HCT116 (cell line): ENCODE data around the gene CRHR1. TPM values are rescaled to one million over a fixed set of nuclear protein-coding genes. Genes with fewer than 3 reads are reported as not detected.

Experiments used
- ATAC-seq: fragments of 200-7000 bp; cut with Tn5 transposase; 2 replicates; pipeline ENCODE4 v1.9.1; 2020; ENCODE audit warnings: mild to moderate bottlenecking, moderate library complexity
- BruUV-seq: library from RNA; stranded (reverse); fragments of 400-500 nt; replicated peaks from 2 replicates; lab custom pipeline; 2021; lab: Mats Ljungman, UMichigan
- CTCF ChIA-PET: fragments of 300-600 bp; sonication (Branson Sonifier 250); formaldehyde crosslinking; loops from one replicate; lab custom pipeline; 2021; ENCODE audit warnings: antibody characterized with exemption; lab: Charles Lee
- POLR2A ChIA-PET: fragments of 300-600, 350-600 bp; sonication (Branson Sonifier 250); formaldehyde crosslinking; loops from one replicate; lab custom pipeline; 2021; ENCODE audit warnings: antibody characterized with exemption; lab: Charles Lee
- RAD21 ChIA-PET, 2 experiments: fragments of 300-600 bp; sonication (Branson Sonifier 250); formaldehyde crosslinking; loops; one replicate each; lab custom pipeline; 2023; ENCODE audit warnings: low total read pairs in 2 of 2; ENCODE audit not compliant: uncharacterized antibody in 2 of 2, unreplicated experiment in 2 of 2, low non-redundant PET in 1 of 2; lab: Charles Lee
- DNase-seq: peaks from one replicate; pipeline ENCODE4 v3.0.0-alpha.2; 2010; ENCODE audit warnings: low read depth, low spot score
- H2AFZ ChIP-seq: fragments of 200-600 bp; shearing (Covaris generic), sonication (generic); 2 replicates; pipeline ENCODE4 v1.6.1; 2017; ENCODE audit warnings: low read depth, mixed run types, mixed read lengths, antibody characterized with exemption, low read length; ENCODE audit not compliant: poor library complexity, severe bottlenecking
- H3K27ac ChIP-seq: 2 replicates; pipeline ENCODE4 v1.5.1; 2012; ENCODE audit warnings: low read depth, low read length
- H3K27me3 ChIP-seq: fragments of 200-600 bp; sonication (generic); 2 replicates; pipeline ENCODE4 v1.6.1; 2016; ENCODE audit warnings: mixed run types, low read length, mixed read lengths; ENCODE audit not compliant: insufficient read depth
- H3K36me3 ChIP-seq, 2 experiments: fragments of 200-500 bp in 1 of 2; fragments of 200-600 bp in 1 of 2; sonication (Bioruptor generic) in 1 of 2; sonication (generic) in 1 of 2; 2 replicates each; pipeline versions ENCODE4 v1.5.1 to v1.6.1; 2014 to 2016; ENCODE audit warnings: low read length in 2 of 2, inconsistent platforms in 1 of 2, mixed read lengths in 1 of 2, mixed run types in 1 of 2; ENCODE audit not compliant: insufficient read depth in 2 of 2, control insufficient read depth in 1 of 2
- H3K4me1 ChIP-seq, 2 experiments: fragments of 200-600 bp in 1 of 2; sonication (generic) in 1 of 2; 2 replicates each; pipeline versions ENCODE4 v1.5.1 to v1.6.1; 2012 to 2017; ENCODE audit warnings: low read length in 2 of 2, inconsistent platforms in 1 of 2, mild to moderate bottlenecking in 1 of 2, mixed read lengths in 1 of 2, mixed run types in 1 of 2, moderate library complexity in 1 of 2; ENCODE audit not compliant: insufficient read depth in 2 of 2, control insufficient read depth in 1 of 2
- H3K4me2 ChIP-seq: fragments of 200-600 bp; sonication (generic); 2 replicates; pipeline ENCODE4 v1.6.1; 2017; ENCODE audit warnings: mixed run types, low read length, mixed read lengths
- H3K4me3 ChIP-seq, 2 experiments: fragments of 200-600 bp in 1 of 2; sonication (generic) in 1 of 2; replicated peaks in 1 of 2; 2 replicates each; pipeline ENCODE4 v1.5.1; 2011 to 2016; ENCODE audit warnings: low read length in 2 of 2, control low read depth in 1 of 2, low read depth in 1 of 2, mild to moderate bottlenecking in 1 of 2, mixed read lengths in 1 of 2, mixed run types in 1 of 2
- H3K79me2 ChIP-seq: fragments of 200-600 bp; sonication (generic); 2 replicates; pipeline ENCODE4 v1.6.1; 2017; ENCODE audit warnings: mild to moderate bottlenecking, mixed run types, low read length, moderate library complexity, mixed read lengths; ENCODE audit not compliant: insufficient read depth
- H3K9ac ChIP-seq: fragments of 200-600 bp; sonication (generic); 2 replicates; pipeline ENCODE4 v1.6.1; 2016; ENCODE audit warnings: low read length, mixed read lengths
- H3K9me2 ChIP-seq: fragments of 200-600 bp; sonication (generic), shearing (Covaris generic); 2 replicates; pipeline ENCODE4 v1.6.1; 2017; ENCODE audit warnings: mixed run types, mild to moderate bottlenecking, moderate library complexity; ENCODE audit not compliant: insufficient read depth
- H3K9me3 ChIP-seq, 2 experiments: fragments of 200-500 bp in 1 of 2; fragments of 200-600 bp in 1 of 2; sonication (Bioruptor generic) in 1 of 2; sonication (generic) in 1 of 2; 2 replicates each; pipeline ENCODE4 v1.6.1; 2014 to 2017; ENCODE audit warnings: low read length in 2 of 2, mixed read lengths in 2 of 2, inconsistent platforms in 1 of 2, low read depth in 1 of 2, mild to moderate bottlenecking in 1 of 2, mixed run types in 1 of 2, moderate library complexity in 1 of 2; ENCODE audit not compliant: control insufficient read depth in 1 of 2, insufficient read depth in 1 of 2
- H4K20me1 ChIP-seq: fragments of 200-600 bp; sonication (generic), shearing (Covaris generic); 2 replicates; pipeline ENCODE4 v1.6.1; 2017; ENCODE audit warnings: mixed run types, mild to moderate bottlenecking, moderate library complexity; ENCODE audit not compliant: insufficient read depth
- CEBPB ChIP-seq: IDR thresholded peaks from 2 replicates; pipeline ENCODE4 v1.6.1; 2012; ENCODE audit warnings: low read depth
- CTCF ChIP-seq, 3 experiments: fragments of 200-600 bp in 1 of 3; sonication (generic) in 1 of 3; IDR thresholded peaks in 2 of 3; conservative IDR thresholded peaks in 1 of 3; 2 replicates each; pipeline ENCODE4 v1.5.1; 2012 to 2017; ENCODE audit warnings: low read depth in 2 of 3, low read length in 2 of 3, antibody characterized with exemption in 1 of 3, borderline replicate concordance in 1 of 3, control low read depth in 1 of 3, mild to moderate bottlenecking in 1 of 3, mixed read lengths in 1 of 3, mixed run types in 1 of 3, moderate library complexity in 1 of 3; ENCODE audit not compliant: insufficient read depth in 1 of 3
- EGR1 ChIP-seq: IDR thresholded peaks from 2 replicates; pipeline ENCODE4 v1.6.1; 2012; ENCODE audit warnings: low read depth
- ELF1 ChIP-seq: IDR thresholded peaks from 2 replicates; pipeline ENCODE4 v1.6.1; 2012; ENCODE audit warnings: low read depth, borderline replicate concordance
- EZH2 ChIP-seq: fragments of 200-600 bp; sonication (generic); IDR thresholded peaks from 2 replicates; pipeline ENCODE4 v1.6.1; 2017; ENCODE audit warnings: antibody characterized with exemption, mixed run types
- EZH2phosphoT487 ChIP-seq: fragments of 200-600 bp; IDR thresholded peaks from 2 replicates; pipeline ENCODE4 v1.6.1; 2018; ENCODE audit warnings: antibody characterized with exemption, borderline replicate concordance
- FOSL1 ChIP-seq: IDR thresholded peaks from 2 replicates; pipeline ENCODE4 v1.6.1; 2012; ENCODE audit warnings: low read depth
- JUND ChIP-seq: IDR thresholded peaks from 2 replicates; pipeline ENCODE4 v1.6.1; 2012
- RAD21 ChIP-seq: IDR thresholded peaks from 2 replicates; pipeline ENCODE4 v1.6.1; 2012; ENCODE audit warnings: low read depth, mild to moderate bottlenecking
- SRF ChIP-seq: IDR thresholded peaks from 2 replicates; pipeline ENCODE4 v1.6.1; 2012; ENCODE audit warnings: low read depth
- TCF7L2 ChIP-seq: IDR thresholded peaks from 2 replicates; pipeline ENCODE4 v1.7.0; 2011; ENCODE audit warnings: borderline replicate concordance, inconsistent platforms; ENCODE audit not compliant: insufficient read depth, insufficient read length; ENCODE audit errors: extremely low read depth
- YY1 ChIP-seq: IDR thresholded peaks from 2 replicates; pipeline ENCODE4 v1.6.1; 2011; ENCODE audit warnings: low read length, low read depth, moderate library complexity, mild to moderate bottlenecking; ENCODE audit not compliant: insufficient replicate concordance; ENCODE audit errors: extremely low read depth
- ZFX ChIP-seq: fragments of 450-650 bp; IDR thresholded peaks from 2 replicates; pipeline ENCODE4 v1.6.1; 2017
- intact Hi-C: fragments of 100-400 bp; cut with micrococcal nuclease; formaldehyde crosslinking; loops from 2 replicates; pipeline ENCODE4 v1.10.0; 2022
- total RNA-seq: library from RNA; stranded (reverse); gene quantifications from one replicate; pipeline ENCODE4 v1.2.1, GENCODE V29; 2021; ENCODE audit not compliant: unreplicated experiment
- TF ChIP-seq, protein P1 (sequence below): IDR thresholded peaks from 2 replicates; pipeline ENCODE4 v1.6.1; 2012; ENCODE audit warnings: low read depth
- TF ChIP-seq, protein P2 (sequence below): IDR thresholded peaks from 2 replicates; pipeline ENCODE4 v1.6.1; 2011; ENCODE audit warnings: mild to moderate bottlenecking, low read length, moderate library complexity; ENCODE audit not compliant: insufficient replicate concordance; ENCODE audit errors: extremely low read depth
- TF ChIP-seq, protein P3 (sequence below): IDR thresholded peaks from 2 replicates; pipeline ENCODE4 v1.6.1; 2012

Gene CRHR1
- total RNA-seq, 1 experiment from 2014 or later, result 0.12 TPM

DNA sequence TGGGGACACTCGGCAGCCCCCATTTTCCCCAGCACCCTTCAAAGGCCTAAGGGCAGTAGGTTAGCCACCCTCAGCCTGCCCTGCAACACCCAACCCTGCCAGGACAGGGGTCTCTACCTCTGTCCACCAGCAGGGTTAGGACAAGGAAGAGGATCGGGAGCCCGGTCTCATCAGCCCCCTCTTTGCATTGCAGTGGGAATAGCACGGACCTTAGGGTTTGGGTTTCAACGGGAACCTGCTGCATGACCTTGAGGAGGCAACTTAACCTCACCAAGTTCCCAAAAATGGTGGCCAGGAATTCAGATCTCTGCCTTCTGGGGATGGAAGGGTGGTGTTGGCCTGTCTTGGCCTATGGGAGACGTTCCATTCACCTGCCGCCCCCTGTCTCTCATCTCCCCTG is 40.4 kb downstream of the CRHR1 start:
- Histone ChIP-seq H3K36me3 (no peaks in the 10 kb centered on the region), H4K20me1 (no peaks in the 10 kb centered on the region), H3K4me2 (no peak overlapping the region), H3K4me1 (peaks cover 0 to 5% of the 10 kb centered on the region in 2 experiments; a peak in 2 of 4 replicates), H3K9ac (no peak overlapping the region), H3K27me3 (no peaks in the 10 kb centered on the region), H3K4me3 (no peak overlapping the region), H2AFZ (no peak overlapping the region), H3K27ac (no peak overlapping the region), H3K79me2 (no peaks in the 10 kb centered on the region), H3K9me2 (no peaks in the 10 kb centered on the region), H3K9me3 (no peaks in the 10 kb centered on the region)
- DNase-seq (no peak), ATAC-seq (no peak)
- ChIA-PET RAD21 (no interaction called here), POLR2A (no interaction called here), CTCF (no interaction called here)
- BruUV-seq, result no TSS peak
- intact Hi-C loops, result no loop called here
- TF ChIP-seq YY1, result no peak
- TF ChIP-seq ELF1, result no peak
- TF ChIP-seq, protein P1, sequence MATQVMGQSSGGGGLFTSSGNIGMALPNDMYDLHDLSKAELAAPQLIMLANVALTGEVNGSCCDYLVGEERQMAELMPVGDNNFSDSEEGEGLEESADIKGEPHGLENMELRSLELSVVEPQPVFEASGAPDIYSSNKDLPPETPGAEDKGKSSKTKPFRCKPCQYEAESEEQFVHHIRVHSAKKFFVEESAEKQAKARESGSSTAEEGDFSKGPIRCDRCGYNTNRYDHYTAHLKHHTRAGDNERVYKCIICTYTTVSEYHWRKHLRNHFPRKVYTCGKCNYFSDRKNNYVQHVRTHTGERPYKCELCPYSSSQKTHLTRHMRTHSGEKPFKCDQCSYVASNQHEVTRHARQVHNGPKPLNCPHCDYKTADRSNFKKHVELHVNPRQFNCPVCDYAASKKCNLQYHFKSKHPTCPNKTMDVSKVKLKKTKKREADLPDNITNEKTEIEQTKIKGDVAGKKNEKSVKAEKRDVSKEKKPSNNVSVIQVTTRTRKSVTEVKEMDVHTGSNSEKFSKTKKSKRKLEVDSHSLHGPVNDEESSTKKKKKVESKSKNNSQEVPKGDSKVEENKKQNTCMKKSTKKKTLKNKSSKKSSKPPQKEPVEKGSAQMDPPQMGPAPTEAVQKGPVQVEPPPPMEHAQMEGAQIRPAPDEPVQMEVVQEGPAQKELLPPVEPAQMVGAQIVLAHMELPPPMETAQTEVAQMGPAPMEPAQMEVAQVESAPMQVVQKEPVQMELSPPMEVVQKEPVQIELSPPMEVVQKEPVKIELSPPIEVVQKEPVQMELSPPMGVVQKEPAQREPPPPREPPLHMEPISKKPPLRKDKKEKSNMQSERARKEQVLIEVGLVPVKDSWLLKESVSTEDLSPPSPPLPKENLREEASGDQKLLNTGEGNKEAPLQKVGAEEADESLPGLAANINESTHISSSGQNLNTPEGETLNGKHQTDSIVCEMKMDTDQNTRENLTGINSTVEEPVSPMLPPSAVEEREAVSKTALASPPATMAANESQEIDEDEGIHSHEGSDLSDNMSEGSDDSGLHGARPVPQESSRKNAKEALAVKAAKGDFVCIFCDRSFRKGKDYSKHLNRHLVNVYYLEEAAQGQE, result no peak
- no peak for TF ChIP-seq JUND
- no peak for TF ChIP-seq EZH2phosphoT487
- TF ChIP-seq, protein P2, sequence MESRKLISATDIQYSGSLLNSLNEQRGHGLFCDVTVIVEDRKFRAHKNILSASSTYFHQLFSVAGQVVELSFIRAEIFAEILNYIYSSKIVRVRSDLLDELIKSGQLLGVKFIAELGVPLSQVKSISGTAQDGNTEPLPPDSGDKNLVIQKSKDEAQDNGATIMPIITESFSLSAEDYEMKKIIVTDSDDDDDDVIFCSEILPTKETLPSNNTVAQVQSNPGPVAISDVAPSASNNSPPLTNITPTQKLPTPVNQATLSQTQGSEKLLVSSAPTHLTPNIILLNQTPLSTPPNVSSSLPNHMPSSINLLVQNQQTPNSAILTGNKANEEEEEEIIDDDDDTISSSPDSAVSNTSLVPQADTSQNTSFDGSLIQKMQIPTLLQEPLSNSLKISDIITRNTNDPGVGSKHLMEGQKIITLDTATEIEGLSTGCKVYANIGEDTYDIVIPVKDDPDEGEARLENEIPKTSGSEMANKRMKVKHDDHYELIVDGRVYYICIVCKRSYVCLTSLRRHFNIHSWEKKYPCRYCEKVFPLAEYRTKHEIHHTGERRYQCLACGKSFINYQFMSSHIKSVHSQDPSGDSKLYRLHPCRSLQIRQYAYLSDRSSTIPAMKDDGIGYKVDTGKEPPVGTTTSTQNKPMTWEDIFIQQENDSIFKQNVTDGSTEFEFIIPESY, result no peak
- TF ChIP-seq, protein P3, sequence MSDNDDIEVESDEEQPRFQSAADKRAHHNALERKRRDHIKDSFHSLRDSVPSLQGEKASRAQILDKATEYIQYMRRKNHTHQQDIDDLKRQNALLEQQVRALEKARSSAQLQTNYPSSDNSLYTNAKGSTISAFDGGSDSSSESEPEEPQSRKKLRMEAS, result no peak
- TF ChIP-seq TCF7L2, result no peak
- no peak for TF ChIP-seq CTCF (IDR thresholded peaks at IDR 0.05 in 2 of 3, conservative IDR thresholded peaks at IDR 0.05 in 1 of 3; ENCODE audit: borderline replicate concordance in 1 of 3, insufficient read depth in 1 of 3, low read depth in 2 of 3, low read length in 2 of 3)
- TF ChIP-seq SRF, result no peak
- no peak for TF ChIP-seq RAD21
- TF ChIP-seq EZH2, result no peak
- no peak for TF ChIP-seq FOSL1
- TF ChIP-seq EGR1, result no peak
- no peak for TF ChIP-seq ZFX
- TF ChIP-seq CEBPB, result no peak
